ENCODE measurements around the gene KIF26A.
"Not testable (repeated sequence)": the region's sequence is repeated elsewhere in the genome, so short reads cannot be mapped to it uniquely, and the experiment has no call there.

KIF26A gene

DNA sequence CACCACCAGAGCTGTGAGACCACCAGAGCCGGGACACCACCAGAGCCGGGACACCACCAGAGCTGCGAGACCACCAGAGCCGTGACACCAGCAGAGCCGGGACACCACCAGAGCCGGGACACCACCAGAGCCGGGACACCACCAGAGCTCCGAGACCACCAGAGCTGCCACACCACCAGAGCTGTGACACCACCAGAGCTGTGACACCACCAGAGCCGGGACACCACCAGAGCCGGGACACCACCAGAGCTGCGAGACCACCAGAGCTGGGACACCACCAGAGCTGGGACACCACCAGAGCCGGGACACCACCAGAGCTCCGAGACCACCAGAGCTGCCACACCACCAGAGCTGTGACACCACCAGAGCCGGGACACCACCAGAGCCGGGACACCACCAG is 70.7 kb downstream of the KIF26A start:
- DNase-seq (ENCODE audit: low spot score) = not testable (repeated sequence)

DNA sequence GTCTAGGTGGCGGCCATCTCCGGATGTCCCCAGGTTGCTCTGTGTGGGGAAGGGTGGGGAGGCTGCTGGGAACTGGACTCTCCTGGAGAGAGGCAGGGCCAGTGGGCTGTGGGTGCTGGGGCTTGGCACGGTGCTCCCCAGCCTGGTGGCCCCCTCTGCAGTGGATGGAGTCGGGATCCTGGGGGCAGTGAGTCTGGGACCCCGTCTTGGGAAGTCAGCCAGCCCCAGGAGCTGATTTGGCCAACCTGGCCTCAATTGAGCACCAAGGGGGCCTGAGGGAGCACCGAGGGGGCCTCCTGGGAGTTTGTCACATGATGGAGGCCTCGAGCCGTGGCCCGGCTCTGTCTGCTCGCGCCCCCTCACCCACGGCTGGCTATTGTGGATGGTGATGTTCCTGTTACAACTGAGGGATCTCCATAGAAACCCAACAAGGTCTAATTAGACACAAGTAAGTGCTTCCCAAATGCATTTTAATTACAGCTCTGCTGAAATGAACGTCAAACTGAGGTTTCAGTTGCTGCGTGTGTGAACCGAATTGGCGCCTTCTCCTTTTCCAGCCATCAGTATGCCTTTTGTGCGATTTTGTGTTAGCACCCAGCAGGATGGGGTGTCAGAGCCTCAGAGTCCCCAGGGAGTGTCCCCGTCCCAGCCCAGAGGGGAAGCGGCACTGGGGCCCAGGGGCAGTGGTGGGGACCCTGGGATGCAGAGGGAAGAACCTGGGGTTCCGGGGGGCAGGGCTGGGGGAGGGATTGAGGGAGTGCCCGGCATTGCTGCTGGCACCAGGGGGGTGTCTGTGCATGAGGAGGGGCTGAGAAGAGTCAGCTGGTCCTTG is 71.8 kb downstream of the KIF26A start:
- DNase-seq (ENCODE audit: low spot score) = no peak

DNA sequence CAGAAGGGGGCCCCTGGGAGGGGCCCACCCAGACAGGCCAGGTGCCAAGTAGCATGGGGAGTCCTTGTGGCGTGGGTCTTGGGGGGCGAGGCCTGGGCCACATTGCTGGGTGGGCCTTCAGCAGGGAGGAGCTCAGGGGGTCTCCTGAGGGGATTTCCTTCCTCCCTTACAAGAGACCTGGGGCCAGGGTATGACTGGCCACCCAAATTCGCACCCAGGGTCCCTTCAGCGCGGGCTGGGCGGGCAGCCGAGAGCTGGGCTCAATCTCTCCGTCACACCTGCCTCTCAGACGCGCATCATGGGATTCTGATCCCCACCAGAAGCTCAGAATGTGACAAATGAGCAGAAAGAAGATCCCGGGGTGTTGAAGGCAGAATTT is 72.4 kb downstream of the KIF26A start:
- DNase-seq (ENCODE audit: low spot score) = no peak

DNA sequence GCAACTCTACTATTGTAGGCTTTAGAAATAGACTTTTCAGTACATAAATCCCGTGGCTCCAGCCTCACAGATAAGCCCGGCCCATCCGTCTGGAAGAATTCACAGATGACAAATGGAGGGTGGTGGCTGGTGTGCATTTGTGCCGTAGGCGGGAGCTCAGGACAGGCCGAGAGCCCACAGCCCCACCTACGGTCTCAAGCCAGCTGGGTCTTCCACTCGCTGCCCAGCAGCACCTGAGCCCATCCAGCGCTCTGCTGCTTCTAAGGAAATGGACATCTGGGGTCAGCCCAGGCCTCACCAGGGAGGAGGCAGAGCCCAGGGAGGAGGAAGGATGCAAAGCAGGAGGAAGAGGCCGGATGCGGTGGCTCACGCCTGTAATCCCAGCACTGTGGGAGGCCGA is 72.8 kb downstream of the KIF26A start:
- DNase-seq (ENCODE audit: low spot score) = no peak

DNA sequence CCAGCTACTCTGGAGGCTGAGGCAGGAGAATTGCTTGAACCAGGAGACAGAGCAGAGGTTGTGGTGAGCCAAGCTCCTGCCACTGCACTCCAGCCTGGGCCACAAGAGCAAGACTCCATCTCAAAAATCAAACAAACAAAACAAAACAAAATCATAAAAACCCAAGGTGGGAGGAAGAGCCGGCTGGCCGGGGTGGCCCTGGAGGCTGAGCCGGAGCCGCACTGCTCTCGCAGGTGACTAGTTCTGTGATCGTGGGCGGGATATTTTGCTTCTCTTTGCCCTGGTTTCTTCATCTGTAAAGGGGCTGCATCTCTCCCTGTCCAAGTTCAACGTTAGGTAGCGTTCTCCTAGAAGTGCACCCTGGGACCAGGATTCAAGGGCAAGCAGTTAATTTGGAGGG is 73.4 kb downstream of the KIF26A start:
- DNase-seq (ENCODE audit: low spot score) = no peak

DNA sequence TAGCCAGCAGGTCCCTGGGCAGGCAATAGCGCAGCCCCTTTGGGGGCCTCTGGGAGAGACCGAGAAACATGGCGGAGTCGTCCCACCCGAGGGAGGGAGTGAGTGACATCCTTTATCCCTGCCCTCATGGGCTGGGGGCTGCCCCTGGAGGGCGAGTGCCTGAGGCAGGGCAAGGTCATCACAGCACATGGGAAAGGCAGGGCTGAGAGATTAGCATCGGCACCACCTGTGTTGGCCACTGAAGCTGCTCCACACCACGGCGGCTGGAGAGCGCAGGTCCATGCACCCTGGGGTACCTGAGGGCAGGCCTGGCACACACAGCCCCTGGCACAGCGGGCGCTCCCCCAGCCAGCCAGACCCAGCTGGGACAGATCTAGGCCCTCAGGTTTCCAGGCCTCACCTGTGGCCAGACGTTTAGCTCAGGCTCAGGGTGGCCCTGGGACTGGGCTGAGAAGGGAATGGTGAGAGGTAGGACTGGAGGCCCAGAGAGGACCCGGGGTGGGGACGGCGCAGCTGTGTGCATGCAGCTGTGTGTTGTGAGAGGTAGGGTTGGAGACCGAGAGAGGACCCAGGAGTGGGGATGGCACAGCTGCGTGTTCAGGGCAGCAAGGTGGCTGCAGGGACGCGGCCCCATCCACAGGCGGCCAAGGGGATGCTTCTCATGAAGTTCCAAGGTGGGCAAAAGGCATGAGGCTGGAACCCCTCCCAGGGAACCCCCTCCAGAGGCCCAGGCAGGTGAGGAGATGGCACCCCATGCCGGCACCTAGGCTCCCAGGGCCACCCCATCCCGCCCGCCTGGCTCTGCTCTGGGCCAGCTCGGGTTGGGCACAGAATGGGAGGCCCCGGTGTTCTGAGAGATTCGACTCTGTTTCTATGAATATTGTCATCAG is 74.1 kb downstream of the KIF26A start:
- DNase-seq (ENCODE audit: low spot score) = no peak

DNA sequence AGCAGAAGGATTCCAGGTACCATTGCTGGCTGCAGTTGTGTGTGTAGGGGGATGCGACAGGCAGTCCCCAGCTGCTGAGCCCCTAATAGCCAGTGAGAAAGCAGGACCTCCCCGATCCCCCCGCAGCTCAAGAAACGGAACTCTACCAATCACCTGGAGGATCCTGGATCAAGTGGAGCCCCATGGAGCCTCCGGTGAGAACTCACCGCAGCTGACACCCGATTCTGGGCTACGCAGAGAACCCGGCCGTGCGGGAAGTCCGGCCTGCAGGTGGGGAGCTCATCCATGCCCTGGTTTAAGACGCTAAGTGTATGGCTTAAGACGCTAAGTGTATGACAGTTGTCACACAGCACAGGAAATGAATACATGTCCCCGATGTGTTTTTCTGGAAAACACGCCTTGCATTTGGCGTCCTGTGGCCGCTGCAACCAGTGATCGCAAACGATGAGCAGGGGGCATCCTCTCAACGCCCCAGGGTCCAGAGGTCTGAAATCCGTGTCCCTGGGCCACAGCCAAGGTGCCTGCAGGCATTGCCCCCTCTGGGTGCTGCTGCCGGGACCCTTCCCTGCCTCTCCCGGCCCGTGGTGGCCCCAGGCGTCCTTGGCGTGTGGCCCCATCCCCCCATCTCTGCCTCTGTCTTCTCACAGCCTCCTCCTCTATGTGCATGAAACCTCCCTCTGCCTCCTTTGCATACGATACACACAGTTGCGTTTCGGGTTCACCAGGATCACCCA is 75.1 kb downstream of the KIF26A start:
- no peak for DNase-seq (ENCODE audit: low spot score)

DNA sequence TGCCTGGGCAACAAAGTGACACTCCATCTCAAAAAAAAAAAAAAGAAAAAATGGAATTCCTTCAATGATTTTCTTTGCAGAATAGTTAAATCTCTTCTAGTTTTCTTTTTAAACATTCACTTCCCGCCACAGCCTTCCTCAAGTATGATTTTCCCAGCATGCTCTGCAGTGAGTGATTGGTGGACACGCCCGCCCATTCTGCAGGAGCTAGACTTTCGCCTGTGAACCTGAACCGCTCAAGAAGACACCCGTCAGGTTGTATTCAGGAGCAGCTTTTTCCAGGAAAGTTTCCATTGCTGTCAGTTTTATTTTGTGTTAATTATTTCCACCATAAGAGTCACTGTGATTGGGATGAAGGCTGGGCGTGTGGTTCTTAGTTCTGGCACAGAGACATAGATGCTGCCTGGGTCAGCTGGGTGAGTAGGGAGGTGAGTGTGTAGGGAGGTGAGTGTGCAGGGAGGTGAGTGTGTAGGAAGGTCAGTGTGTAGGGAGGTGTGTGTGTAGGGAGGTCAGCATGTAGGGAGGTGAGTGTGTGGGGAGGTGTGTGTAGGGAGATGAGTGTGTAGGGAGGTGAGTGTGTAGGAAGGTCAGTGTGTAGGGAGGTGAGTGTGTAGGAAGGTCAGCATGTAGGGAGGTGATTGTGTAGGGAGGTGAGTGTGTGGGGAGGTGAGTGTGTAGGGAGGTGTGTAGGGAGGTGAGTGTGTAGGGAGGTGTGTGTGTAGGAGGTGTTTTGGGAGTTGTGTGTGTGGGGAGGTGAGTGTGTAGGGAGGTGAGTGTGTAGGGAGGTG is 76.2 kb downstream of the KIF26A start:
- DNase-seq (ENCODE audit: low spot score) = no peak

DNA sequence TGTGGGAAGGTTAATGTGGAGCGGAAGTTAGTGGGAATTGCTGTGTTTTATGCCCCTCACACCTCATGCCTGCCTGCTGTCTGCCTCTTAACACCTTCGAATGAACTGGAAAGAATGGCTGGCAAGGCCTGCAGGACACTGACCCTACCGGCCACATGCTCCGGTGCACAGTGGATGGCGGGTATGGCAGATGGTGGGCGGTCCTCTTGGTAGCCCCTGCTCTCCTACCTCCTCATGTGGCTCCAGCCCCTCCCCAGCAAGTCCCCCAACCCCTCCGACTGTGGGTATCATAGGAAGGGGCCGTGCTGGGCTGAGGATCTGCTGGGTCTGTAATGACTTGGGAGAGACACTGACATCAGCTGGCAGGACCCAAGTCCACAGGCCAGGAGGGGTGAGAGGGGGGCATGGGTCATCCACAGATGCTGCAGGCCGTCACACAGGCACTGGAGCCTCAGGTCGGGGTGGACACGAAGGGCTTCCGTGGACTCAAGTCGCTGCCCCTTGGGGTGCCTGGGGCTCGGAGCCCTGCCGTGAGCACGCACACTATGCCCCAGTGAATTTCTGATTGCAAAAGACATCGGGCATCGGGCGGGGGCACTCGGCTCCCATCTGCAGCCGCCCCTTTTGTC is 77.4 kb downstream of the KIF26A start:
- no peak for DNase-seq (ENCODE audit: low spot score)

DNA sequence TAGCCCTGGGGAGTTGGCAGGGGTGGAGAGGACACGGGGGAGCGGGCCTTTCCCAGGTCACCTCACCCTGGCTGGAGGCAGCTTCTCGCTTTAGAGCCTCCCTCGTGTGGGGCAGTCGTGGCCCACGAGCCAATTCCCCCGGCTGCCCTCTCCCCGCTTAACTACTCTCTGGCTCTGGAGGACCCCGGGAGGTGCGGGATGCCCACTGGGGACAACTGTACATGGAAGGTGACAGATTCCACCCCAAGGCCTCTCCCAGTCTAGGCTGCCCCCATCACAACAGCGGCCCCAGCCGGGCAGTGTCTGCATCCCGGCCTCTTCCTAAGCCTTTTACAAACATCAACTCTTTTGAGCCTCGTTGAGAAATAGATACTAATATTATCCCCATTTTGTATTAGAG is 78.1 kb downstream of the KIF26A start:
- DNase-seq (ENCODE audit: low spot score) = no peak

DNA sequence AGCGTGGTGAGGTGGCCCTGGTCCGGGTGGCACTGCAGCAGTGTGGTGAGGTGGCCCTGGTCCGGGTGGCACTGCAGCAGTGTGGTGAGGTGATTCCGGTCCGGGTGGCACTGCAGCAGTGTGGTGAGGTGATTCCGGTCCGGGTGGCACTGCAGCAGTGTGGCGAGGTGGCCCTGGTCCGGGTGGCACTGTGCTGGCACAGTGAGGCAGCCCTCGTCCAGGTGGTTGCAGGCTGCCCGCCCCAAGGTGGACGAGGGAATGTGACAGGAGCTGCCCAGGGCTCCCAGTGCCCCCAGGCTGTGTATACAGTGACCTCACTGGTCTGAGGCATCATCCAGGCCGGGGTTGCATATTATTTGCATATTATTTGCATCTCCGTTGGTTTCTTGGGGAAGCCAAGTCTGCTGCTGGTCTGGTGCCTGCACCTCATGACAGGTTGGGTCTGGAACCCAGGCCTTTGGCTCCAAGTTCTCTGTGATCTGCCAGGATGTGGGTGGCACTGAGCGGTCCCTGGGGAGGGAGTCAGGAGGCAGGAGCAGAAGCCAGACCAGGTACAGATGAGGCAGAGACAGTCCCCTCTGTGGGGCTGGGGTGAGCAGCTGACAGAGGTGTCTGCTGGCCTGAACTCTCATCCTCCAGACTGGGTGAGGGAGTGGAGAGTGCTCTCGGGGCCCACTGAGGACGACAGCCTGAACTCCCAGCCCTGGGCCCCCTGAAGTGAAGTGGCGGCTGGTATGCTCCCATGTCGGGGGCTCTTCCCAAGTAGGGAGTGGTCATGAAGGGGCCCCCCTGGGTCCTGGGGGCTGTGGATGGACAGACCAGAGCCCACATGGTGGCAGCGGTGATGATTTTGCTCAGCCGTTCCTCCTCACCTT is 79.3 kb downstream of the KIF26A start:
- DNase-seq (ENCODE audit: low spot score) = no peak

DNA sequence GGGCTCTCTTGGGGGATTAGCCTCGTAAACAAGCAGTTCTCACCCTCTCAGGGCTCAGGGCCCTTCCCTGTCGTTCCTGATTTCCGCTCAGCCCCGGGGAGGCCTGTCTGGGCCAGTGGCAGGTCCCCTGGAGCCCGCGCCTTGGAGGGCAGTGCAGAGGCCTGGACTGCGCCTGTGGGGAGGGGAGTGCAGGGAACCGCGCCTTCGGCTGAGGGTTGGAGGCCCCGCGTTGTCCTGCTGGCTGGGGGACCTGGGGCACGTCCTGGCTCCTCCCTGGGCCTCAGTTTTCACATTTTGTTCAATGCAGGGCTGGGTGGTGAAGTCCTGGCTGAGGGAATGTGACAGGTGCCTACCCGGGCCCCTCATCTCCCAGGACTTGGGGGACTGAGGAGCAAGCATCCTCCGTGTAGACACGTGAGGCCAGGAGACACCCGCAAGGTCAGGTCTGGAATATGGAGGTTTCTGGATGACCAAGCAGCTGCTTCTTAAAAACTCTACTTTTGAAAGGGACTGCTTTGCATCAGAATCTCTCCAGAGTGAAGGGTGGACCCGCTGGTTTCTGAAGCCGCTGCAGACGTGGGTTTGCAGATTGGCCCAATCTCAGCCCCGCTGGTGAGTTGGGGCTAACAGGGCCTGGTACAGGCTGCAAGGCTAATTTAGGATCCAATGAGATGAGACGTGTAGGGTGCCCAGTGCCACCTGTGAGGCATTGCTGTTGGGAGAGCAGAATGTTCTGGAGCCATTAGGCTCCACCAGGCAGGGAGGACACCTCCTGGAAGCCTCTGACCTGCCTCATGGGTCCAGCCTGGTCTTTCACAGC is 80.2 kb downstream of the KIF26A start:
- DNase-seq (ENCODE audit: low spot score) = no peak

DNA sequence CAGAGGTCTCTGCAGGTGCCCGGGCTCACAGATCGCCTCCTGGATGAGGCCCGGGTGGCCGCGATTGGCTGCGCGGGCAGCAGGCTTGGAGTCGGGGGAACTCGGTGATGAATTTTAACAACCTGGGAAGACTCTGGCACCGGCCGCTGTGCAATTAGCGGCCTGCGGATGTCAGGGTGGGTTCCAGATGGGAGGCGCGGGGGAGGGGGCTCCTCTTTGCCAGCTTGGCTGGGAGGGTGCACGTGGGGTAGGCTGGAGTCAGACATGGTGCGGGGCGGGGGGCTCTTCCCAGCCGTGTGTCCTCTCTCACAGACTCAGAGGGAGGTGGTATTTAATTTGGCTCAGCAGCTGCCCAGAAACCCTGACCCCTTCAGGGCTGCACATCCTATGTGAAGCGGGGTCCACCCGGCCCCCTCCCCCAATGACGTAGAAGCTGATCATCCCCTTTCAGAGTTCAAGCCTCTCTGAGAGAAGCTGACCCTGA is 81.4 kb downstream of the KIF26A start:
- DNase-seq (ENCODE audit: low spot score) = no peak

DNA sequence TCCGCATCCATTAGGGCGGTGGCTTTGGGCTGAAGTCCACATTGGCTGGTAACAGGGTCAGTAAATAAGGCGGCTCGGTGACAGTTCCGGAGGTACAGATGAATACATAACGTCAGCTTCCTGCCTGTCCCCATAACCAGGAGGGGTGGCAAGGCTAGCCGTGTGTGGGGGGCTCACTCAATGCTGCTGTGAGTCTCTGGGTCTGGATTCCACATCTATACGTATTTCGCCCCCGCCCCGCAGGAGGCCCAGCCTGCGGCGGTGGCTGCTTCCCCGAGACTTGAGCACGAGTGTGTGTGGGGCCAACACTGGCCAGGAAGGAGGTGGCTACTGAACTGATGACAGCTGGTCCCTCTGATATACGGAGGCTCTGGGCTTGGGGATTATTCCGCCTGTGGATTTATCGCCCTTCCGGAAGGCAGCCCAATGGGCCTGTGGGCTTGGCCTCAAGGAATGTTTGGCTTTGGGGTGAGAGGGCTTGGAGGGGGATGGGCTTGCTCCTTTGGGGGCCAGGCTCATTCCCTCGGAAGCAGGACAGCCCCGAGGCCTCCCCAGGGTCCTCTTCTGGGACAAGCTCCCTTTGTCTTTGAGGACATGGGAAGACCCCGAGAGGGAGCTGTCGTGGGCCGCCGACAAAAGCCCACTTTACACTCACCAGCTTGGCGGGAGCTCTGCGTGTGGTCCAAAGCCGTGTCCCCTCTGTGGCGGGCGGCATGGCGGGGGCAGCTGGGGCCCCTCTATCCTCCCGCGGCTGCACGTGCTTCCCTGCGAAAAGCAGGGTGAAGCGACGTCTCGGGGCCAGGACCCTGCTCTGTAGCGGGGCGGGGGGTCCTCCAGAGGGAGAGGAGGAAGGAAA is 82.1 kb downstream of the KIF26A start:
- DNase-seq (ENCODE audit: low spot score) = no peak

DNA sequence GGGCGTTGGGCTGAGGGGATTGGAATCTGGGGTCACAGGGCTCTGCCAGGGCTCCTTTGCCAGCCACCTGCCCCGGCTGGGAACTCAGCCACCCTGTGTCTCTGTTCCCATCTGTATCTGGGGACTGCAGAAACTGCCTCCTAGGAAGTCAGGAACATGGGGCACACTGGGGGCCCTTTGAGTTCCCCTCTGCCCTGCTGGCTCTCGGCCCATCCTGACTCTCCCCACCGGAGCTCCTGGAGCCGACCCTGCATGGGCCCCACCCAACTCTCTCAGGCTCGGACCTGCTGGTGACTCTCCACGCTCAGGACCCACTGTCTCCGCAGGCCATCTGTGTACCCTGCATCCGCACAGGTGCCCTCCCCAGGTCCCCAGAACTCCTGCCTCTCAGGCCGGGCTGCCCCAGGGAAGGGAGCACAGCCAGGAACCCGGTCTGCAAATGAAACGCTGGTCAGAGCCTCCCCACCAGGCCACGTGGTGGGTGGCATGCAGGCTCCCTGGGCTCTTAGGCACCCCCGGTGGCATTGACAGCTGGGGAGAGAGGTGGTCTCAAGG is 82.8 kb downstream of the KIF26A start:
- DNase-seq (ENCODE audit: low spot score) = no peak

DNA sequence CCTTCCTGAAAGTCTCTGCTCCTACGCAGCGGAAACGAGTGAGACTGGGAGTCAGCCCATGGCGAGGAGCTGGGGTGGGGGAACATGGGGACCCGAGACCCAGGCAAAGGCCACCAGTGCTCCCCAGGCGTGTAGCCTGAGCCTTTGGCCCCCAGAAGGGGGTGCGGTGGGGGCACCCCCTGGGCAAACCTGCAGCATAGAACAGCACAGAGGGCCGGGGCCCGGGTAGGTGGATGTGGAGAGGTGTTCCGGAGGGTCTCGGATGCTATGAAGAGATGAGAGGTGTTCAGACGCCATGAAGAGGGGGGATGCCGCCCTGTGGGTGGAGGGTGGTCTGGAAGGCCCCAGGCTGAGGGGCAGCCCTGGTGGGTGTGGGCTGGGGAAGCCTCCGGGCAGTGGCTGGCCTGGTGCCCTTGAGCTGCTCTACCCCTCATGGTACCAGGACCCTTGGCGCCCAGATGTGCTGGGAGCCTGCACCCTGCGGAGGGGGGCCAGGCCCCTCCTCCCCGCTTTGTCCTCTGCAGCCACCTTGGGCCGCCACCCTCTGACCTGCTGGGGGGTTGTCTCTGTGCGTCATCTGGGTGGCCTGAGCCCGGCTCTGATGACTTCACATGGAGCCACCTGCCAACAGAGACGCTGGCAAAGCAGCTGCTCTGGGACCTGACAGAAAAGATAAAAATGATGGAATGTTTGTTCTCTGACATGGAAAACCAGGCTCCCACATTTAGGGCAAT is 83.4 kb downstream of the KIF26A start:
- DNase-seq (ENCODE audit: low spot score) = no peak

DNA sequence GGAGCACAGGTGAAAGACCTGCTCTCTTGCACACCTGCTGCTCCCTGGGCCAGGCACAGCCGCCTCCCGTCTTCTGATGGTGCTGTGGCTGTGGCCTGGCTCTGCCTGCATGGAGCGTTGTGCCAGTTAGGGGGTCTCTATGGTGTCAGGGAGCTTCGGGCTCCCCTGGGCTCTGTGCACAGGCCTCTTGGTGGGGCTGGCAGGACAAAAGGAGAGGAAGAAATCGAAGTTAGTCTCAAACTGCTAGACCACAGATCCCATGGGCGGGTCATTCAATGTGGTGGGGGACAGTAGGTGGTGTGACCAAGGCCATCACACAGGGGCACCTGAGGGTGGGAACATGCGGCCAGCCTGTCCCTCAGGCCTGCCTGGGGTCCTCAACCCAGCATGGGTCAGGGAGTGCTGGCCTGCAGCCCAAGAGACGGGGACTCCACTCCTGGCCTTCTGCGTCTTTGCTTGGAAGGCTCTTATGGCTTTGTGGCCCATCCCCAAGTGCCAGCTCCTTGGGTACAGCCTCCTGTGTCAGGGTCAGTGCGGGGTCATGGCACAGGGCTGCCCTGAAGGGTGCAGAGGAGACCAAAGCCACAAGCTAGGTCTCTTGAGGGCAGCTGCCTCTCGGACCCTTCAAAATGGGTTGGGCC is 84.1 kb downstream of the KIF26A start:
- no peak for DNase-seq (ENCODE audit: low spot score)

All from hematopoietic multipotent progenitor cell treated with erythropoietin and hydrocortisone succinate and interleukin-3 and kit ligand, for 15 days (in vitro differentiated cells).